HEK293 (cell line): ENCODE results near the gene PPP6R3.

Experiments
- CTCF ChIA-PET: fragments of 350-600 bp; formaldehyde crosslinking; extraction: SDS; loops from one replicate; lab custom pipeline; 2021; ENCODE audit warnings: antibody characterized with exemption; lab: Yijun Ruan, JAX
- POLR2A ChIA-PET: fragments of 300-600 bp; formaldehyde crosslinking; extraction: SDS; loops from one replicate; lab custom pipeline; 2020; ENCODE audit warnings: antibody characterized with exemption, inconsistent platforms; lab: Yijun Ruan, JAX
- H3K27ac ChIP-seq: fragments of 200-500 bp; sonication (Bioruptor generic); 2 replicates; pipeline ENCODE4 v1.5.1; 2014; ENCODE audit warnings: low read depth, low read length, control low read depth, inconsistent platforms; ENCODE audit errors: extremely low read depth
- H3K36me3 ChIP-seq, 2 experiments: fragments of 200-500 bp in 1 of 2; sonication (Bioruptor generic) in 1 of 2; 1 replicate in 1 of 2; 2 replicates in 1 of 2; pipeline ENCODE4 v1.5.1; 2014 to 2017; ENCODE audit warnings: inconsistent platforms in 2 of 2, low read length in 2 of 2; ENCODE audit not compliant: control insufficient read depth in 2 of 2, insufficient read depth in 1 of 2
- H3K4me1 ChIP-seq: fragments of 200-500 bp; sonication (Bioruptor generic); 2 replicates; pipeline ENCODE4 v1.5.1; 2014; ENCODE audit warnings: mild to moderate bottlenecking, low read length, inconsistent platforms; ENCODE audit not compliant: control insufficient read depth, insufficient read depth
- H3K4me3 ChIP-seq: 2 replicates; pipeline ENCODE4 v1.5.1; 2011; ENCODE audit warnings: low read depth, mild to moderate bottlenecking, control low read depth, low read length, moderate library complexity
- H3K9me3 ChIP-seq: fragments of 200-500 bp; sonication (Bioruptor generic); 2 replicates; pipeline ENCODE4 v1.5.1; 2014; ENCODE audit warnings: low read depth, low read length, inconsistent platforms; ENCODE audit not compliant: control insufficient read depth, insufficient read depth
- BCL11A ChIP-seq: fragments of 450-650 bp; formaldehyde crosslinking; IDR thresholded peaks from 2 replicates; pipeline ENCODE4 v1.5.1; 2016; ENCODE audit warnings: low read depth, missing biosample characterization, missing genetic modification characterization
- BCL11B ChIP-seq: fragments of 450-650 bp; formaldehyde crosslinking; IDR thresholded peaks from 2 replicates; pipeline ENCODE4 v1.5.1; 2016; ENCODE audit warnings: low read depth, missing biosample characterization, missing genetic modification characterization
- MEIS1 ChIP-seq: sonication (generic); formaldehyde crosslinking; IDR thresholded peaks from 2 replicates; pipeline ENCODE4 v1.8.1; 2022; ENCODE audit warnings: missing genetic modification reagents, mild to moderate bottlenecking, borderline replicate concordance
- ZBTB1 ChIP-seq: fragments of 450-650 bp; formaldehyde crosslinking; IDR thresholded peaks from 2 replicates; pipeline ENCODE4 v1.5.1; 2016; ENCODE audit warnings: missing biosample characterization, missing genetic modification characterization
- ZBTB48 ChIP-seq: fragments of 450-650 bp; formaldehyde crosslinking; IDR thresholded peaks from 2 replicates; pipeline ENCODE4 v1.5.1; 2016; ENCODE audit warnings: missing biosample characterization, missing genetic modification characterization
- ZNF121 ChIP-seq: fragments of 450-650 bp; formaldehyde crosslinking; IDR thresholded peaks from 2 replicates; pipeline ENCODE4 v1.5.1; 2016; ENCODE audit warnings: missing biosample characterization, missing genetic modification characterization
- ZNF174 ChIP-seq: fragments of 450-650 bp; formaldehyde crosslinking; IDR thresholded peaks from 2 replicates; pipeline ENCODE4 v1.5.0; 2017; ENCODE audit warnings: missing biosample characterization, mild to moderate bottlenecking, missing genetic modification characterization
- ZNF2 ChIP-seq: fragments of 450-650 bp; formaldehyde crosslinking; IDR thresholded peaks from 2 replicates; pipeline ENCODE4 v1.5.1; 2016; ENCODE audit warnings: missing biosample characterization, missing genetic modification characterization
- ZNF214 ChIP-seq: fragments of 450-650 bp; formaldehyde crosslinking; IDR thresholded peaks from 2 replicates; pipeline ENCODE4 v1.5.1; 2017; ENCODE audit warnings: missing biosample characterization, mild to moderate bottlenecking, missing genetic modification characterization, borderline replicate concordance
- ZNF239 ChIP-seq: fragments of 450-650 bp; formaldehyde crosslinking; IDR thresholded peaks from 2 replicates; pipeline ENCODE4 v1.5.1; 2016; ENCODE audit warnings: missing biosample characterization, missing genetic modification characterization
- ZNF335 ChIP-seq: fragments of 450-650 bp; formaldehyde crosslinking; conservative IDR thresholded peaks from 2 replicates; pipeline ENCODE4 v1.5.1; 2016; ENCODE audit warnings: missing biosample characterization, missing genetic modification characterization
- ZNF350 ChIP-seq: fragments of 450-650 bp; formaldehyde crosslinking; IDR thresholded peaks from 2 replicates; pipeline ENCODE4 v1.5.0; 2017; ENCODE audit warnings: missing biosample characterization, mild to moderate bottlenecking, missing genetic modification characterization
- ZNF404 ChIP-seq: fragments of 450-650 bp; formaldehyde crosslinking; IDR thresholded peaks from 2 replicates; pipeline ENCODE4 v1.5.1; 2017; ENCODE audit warnings: missing biosample characterization, missing genetic modification characterization
- ZNF426 ChIP-seq: fragments of 450-650 bp; formaldehyde crosslinking; IDR thresholded peaks from 2 replicates; pipeline ENCODE4 v1.5.1; 2017; ENCODE audit warnings: missing biosample characterization, missing genetic modification characterization, mild to moderate bottlenecking, inconsistent platforms, moderate library complexity
- ZNF544 ChIP-seq: fragments of 450-650 bp; formaldehyde crosslinking; IDR thresholded peaks from 2 replicates; pipeline ENCODE4 v1.5.0; 2017; ENCODE audit warnings: missing biosample characterization, missing genetic modification characterization
- ZNF560 ChIP-seq: fragments of 450-650 bp; formaldehyde crosslinking; IDR thresholded peaks from 2 replicates; pipeline ENCODE4 v1.5.1; 2017; ENCODE audit warnings: missing biosample characterization, missing genetic modification characterization, borderline replicate concordance
- ZNF610 ChIP-seq: fragments of 450-650 bp; formaldehyde crosslinking; IDR thresholded peaks from 2 replicates; pipeline ENCODE4 v1.5.1; 2016; ENCODE audit warnings: missing biosample characterization, missing genetic modification characterization, borderline replicate concordance
- ZSCAN16 ChIP-seq: fragments of 450-650 bp; formaldehyde crosslinking; IDR thresholded peaks from 2 replicates; pipeline ENCODE4 v1.5.1; 2016; ENCODE audit warnings: missing biosample characterization, missing genetic modification characterization
- TF ChIP-seq, protein P1 (sequence below): fragments of 450-650 bp; formaldehyde crosslinking; IDR thresholded peaks from 2 replicates; pipeline ENCODE4 v1.5.1; 2016; ENCODE audit warnings: missing biosample characterization, missing genetic modification characterization
- TF ChIP-seq, protein P2 (sequence below): fragments of 450-650 bp; formaldehyde crosslinking; conservative IDR thresholded peaks from 2 replicates; pipeline ENCODE4 v1.5.1; 2016; ENCODE audit warnings: low read depth, missing biosample characterization, missing genetic modification characterization
- TF ChIP-seq, protein P3 (sequence below): fragments of 450-650 bp; formaldehyde crosslinking; IDR thresholded peaks from 2 replicates; pipeline ENCODE4 v1.5.1; 2016; ENCODE audit warnings: missing biosample characterization, missing genetic modification characterization

PPP6R3 gene

DNA sequence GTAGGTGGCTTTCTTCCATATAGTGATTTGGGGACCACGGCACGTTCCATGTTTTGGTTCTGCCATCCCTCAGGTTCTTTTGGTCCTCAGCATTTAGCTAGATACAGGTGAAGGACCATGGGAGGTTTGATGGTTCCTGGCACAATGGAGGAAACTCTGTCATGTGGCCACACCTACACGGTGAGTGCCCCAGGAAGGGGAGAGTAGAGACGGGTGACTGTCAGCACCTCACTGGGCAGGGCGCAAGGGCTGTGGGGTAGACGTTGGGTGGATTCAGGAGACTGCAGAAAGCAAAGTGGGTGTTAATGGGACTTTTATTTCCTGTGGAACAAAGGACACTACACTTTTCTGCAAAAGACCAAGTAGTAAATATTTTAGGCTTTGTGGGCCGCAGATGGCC lies 73.4 kb downstream of the PPP6R3 start:
- no peaks in the 10 kb centered on the region for H3K9me3 ChIP-seq
- H3K4me1 ChIP-seq = no peaks in the 10 kb centered on the region
- POLR2A ChIA-PET = no interaction called here
- H3K36me3 ChIP-seq = peaks cover 4 to 36% of the 10 kb centered on the region in 2 experiments; a peak in 2 of 3 replicates
- TF ChIP-seq ZNF544 (tag by site-specific recombination) (no peak), ZNF560 (tag by site-specific recombination) (no peak), ZNF426 (tag by site-specific recombination) (no peak)
- TF ChIP-seq, all 188 proteins: peak for 0
- CTCF ChIA-PET = no interaction called here
- Histone ChIP-seq H3K4me3 (no peak overlapping the region), H3K27ac (no peak overlapping the region)

GRCh38 chr11:68535098-68535497 lies 74.5 kb downstream of the PPP6R3 start:
- CTCF ChIA-PET = no interaction called here
- POLR2A ChIA-PET = no interaction called here
- Histone ChIP-seq H3K27ac (no peak overlapping the region), H3K36me3 (peaks cover 4 to 43% of the 10 kb centered on the region in 2 experiments; a peak in 2 of 3 replicates), H3K4me3 (no peak overlapping the region), H3K4me1 (no peaks in the 10 kb centered on the region), H3K9me3 (no peaks in the 10 kb centered on the region)
- TF ChIP-seq ZNF350 (tag by site-specific recombination) = no peak
- TF ChIP-seq ZBTB48 (tag by site-specific recombination) = no peak
- no peak for TF ChIP-seq ZNF2 (tag by site-specific recombination)
- TF ChIP-seq ZSCAN16 (tag by site-specific recombination) = no peak
- TF ChIP-seq ZNF174 (tag by site-specific recombination) = no peak

GRCh38 chr11:68536706-68537105 lies 76.2 kb downstream of the PPP6R3 start:
- peaks cover 4 to 49% of the 10 kb centered on the region in 2 experiments; a peak in 2 of 3 replicates for H3K36me3 ChIP-seq
- no peaks in the 10 kb centered on the region for H3K4me1 ChIP-seq
- ChIA-PET CTCF (no interaction called here), POLR2A (no interaction called here)
- no peak overlapping the region for H3K4me3 ChIP-seq
- no peaks in the 10 kb centered on the region for H3K9me3 ChIP-seq
- no peak overlapping the region for H3K27ac ChIP-seq
- TF ChIP-seq, protein P1, sequence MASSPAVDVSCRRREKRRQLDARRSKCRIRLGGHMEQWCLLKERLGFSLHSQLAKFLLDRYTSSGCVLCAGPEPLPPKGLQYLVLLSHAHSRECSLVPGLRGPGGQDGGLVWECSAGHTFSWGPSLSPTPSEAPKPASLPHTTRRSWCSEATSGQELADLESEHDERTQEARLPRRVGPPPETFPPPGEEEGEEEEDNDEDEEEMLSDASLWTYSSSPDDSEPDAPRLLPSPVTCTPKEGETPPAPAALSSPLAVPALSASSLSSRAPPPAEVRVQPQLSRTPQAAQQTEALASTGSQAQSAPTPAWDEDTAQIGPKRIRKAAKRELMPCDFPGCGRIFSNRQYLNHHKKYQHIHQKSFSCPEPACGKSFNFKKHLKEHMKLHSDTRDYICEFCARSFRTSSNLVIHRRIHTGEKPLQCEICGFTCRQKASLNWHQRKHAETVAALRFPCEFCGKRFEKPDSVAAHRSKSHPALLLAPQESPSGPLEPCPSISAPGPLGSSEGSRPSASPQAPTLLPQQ (tag by site-specific recombination) = no peak
- TF ChIP-seq ZNF239 (tag by site-specific recombination) (no peak), ZNF214 (tag by site-specific recombination) (no peak), ZNF426 (tag by site-specific recombination) (no peak), MEIS1 (no peak), ZBTB1 (tag by site-specific recombination) (no peak), BCL11A (no peak), ZNF610 (no peak), ZNF335 (tag by site-specific recombination) (no peak), ZNF404 (tag by site-specific recombination) (no peak), BCL11B (tag by site-specific recombination) (no peak), ZNF121 (no peak), ZNF560 (tag by site-specific recombination) (no peak)
- TF ChIP-seq, protein P2, sequence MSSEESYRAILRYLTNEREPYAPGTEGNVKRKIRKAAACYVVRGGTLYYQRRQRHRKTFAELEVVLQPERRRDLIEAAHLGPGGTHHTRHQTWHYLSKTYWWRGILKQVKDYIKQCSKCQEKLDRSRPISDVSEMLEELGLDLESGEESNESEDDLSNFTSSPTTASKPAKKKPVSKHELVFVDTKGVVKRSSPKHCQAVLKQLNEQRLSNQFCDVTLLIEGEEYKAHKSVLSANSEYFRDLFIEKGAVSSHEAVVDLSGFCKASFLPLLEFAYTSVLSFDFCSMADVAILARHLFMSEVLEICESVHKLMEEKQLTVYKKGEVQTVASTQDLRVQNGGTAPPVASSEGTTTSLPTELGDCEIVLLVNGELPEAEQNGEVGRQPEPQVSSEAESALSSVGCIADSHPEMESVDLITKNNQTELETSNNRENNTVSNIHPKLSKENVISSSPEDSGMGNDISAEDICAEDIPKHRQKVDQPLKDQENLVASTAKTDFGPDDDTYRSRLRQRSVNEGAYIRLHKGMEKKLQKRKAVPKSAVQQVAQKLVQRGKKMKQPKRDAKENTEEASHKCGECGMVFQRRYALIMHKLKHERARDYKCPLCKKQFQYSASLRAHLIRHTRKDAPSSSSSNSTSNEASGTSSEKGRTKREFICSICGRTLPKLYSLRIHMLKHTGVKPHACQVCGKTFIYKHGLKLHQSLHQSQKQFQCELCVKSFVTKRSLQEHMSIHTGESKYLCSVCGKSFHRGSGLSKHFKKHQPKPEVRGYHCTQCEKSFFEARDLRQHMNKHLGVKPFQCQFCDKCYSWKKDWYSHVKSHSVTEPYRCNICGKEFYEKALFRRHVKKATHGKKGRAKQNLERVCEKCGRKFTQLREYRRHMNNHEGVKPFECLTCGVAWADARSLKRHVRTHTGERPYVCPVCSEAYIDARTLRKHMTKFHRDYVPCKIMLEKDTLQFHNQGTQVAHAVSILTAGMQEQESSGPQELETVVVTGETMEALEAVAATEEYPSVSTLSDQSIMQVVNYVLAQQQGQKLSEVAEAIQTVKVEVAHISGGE (tag by site-specific recombination) = no peak
- TF ChIP-seq, protein P3, sequence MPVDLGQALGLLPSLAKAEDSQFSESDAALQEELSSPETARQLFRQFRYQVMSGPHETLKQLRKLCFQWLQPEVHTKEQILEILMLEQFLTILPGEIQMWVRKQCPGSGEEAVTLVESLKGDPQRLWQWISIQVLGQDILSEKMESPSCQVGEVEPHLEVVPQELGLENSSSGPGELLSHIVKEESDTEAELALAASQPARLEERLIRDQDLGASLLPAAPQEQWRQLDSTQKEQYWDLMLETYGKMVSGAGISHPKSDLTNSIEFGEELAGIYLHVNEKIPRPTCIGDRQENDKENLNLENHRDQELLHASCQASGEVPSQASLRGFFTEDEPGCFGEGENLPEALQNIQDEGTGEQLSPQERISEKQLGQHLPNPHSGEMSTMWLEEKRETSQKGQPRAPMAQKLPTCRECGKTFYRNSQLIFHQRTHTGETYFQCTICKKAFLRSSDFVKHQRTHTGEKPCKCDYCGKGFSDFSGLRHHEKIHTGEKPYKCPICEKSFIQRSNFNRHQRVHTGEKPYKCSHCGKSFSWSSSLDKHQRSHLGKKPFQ (tag by site-specific recombination) = no peak
